ENCODE measurements around the gene IL18BP.

The IL18BP gene

GRCh38 chr11:71988050-71988449 is 10.7 kb upstream of the IL18BP start:
- H3K79me2 ChIP-seq (ENCODE audit: control insufficient read depth, low read length) = no peaks in the 10 kb centered on the region
- no peak overlapping the region for H3K27ac ChIP-seq (ENCODE audit: low read depth, low read length)
- H3K9me3 ChIP-seq (ENCODE audit: control insufficient read depth, insufficient read depth, low read length) = no peaks in the 10 kb centered on the region
- no peaks in the 10 kb centered on the region for H4K20me1 ChIP-seq (ENCODE audit: control insufficient read depth, insufficient read depth, low read depth, low read length)
- peaks cover 26% of the 10 kb centered on the region for H3K4me1 ChIP-seq (ENCODE audit: control insufficient read depth, low read length)
- TF ChIP-seq EZH2phosphoT487 (IDR thresholded peaks at IDR 0.05; ENCODE audit: borderline replicate concordance, low read length) = no peak
- no peak for TF ChIP-seq CTCF (IDR thresholded peaks at IDR 0.05; ENCODE audit: low read depth, low read length, poor library complexity, severe bottlenecking)
- peaks cover 8% of the 10 kb centered on the region for H3F3A ChIP-seq (ENCODE audit: control insufficient read depth, insufficient read depth)
- no peak overlapping the region for H3K4me3 ChIP-seq (ENCODE audit: low read length)
- H3K9me2 ChIP-seq (replicated peaks; ENCODE audit: control insufficient read depth, low read length) = no peaks in the 10 kb centered on the region
- H3K36me3 ChIP-seq (ENCODE audit: control insufficient read depth, low read length) = peaks cover 13% of the 10 kb centered on the region; the same call in 1 of the 2 replicates
- no peaks in the 10 kb centered on the region for H3K27me3 ChIP-seq (ENCODE audit: control insufficient read depth, low read length)
- no peak overlapping the region for H3K4me2 ChIP-seq (ENCODE audit: low read length)

GRCh38 chr11:71990701-71991100 is 8.0 kb upstream of the IL18BP start:
- no peak overlapping the region for H3K4me2 ChIP-seq (ENCODE audit: low read length)
- no peaks in the 10 kb centered on the region for H4K20me1 ChIP-seq (ENCODE audit: control insufficient read depth, insufficient read depth, low read depth, low read length)
- H3K36me3 ChIP-seq (ENCODE audit: control insufficient read depth, low read length) = peaks cover 8% of the 10 kb centered on the region; the same call in 1 of the 2 replicates
- H3F3A ChIP-seq (ENCODE audit: control insufficient read depth, insufficient read depth) = peaks cover 8% of the 10 kb centered on the region
- no peak overlapping the region for H3K27ac ChIP-seq (ENCODE audit: low read depth, low read length)
- no peaks in the 10 kb centered on the region for H3K9me3 ChIP-seq (ENCODE audit: control insufficient read depth, insufficient read depth, low read length)
- H3K4me1 ChIP-seq (ENCODE audit: control insufficient read depth, low read length) = peaks cover 47% of the 10 kb centered on the region
- no peak for TF ChIP-seq CTCF (IDR thresholded peaks at IDR 0.05; ENCODE audit: low read depth, low read length, poor library complexity, severe bottlenecking)
- TF ChIP-seq EZH2phosphoT487 (IDR thresholded peaks at IDR 0.05; ENCODE audit: borderline replicate concordance, low read length) = no peak
- no peaks in the 10 kb centered on the region for H3K9me2 ChIP-seq (replicated peaks; ENCODE audit: control insufficient read depth, low read length)
- no peaks in the 10 kb centered on the region for H3K27me3 ChIP-seq (ENCODE audit: control insufficient read depth, low read length)
- no peaks in the 10 kb centered on the region for H3K79me2 ChIP-seq (ENCODE audit: control insufficient read depth, low read length)
- no peak overlapping the region for H3K4me3 ChIP-seq (ENCODE audit: low read length)

- no peaks in the 10 kb centered on the region for H4K20me1 ChIP-seq (ENCODE audit: control insufficient read depth, insufficient read depth, low read depth, low read length)
- H3K4me2 ChIP-seq (ENCODE audit: low read length) = no peak overlapping the region
- peaks cover 8% of the 10 kb centered on the region; the same call in 1 of the 2 replicates for H3K36me3 ChIP-seq (ENCODE audit: control insufficient read depth, low read length)
- no peak overlapping the region for H3K27ac ChIP-seq (ENCODE audit: low read depth, low read length)
- no peak for TF ChIP-seq CTCF (IDR thresholded peaks at IDR 0.05; ENCODE audit: low read depth, low read length, poor library complexity, severe bottlenecking)
- TF ChIP-seq EZH2phosphoT487 (IDR thresholded peaks at IDR 0.05; ENCODE audit: borderline replicate concordance, low read length) = no peak
- H3K4me3 ChIP-seq (ENCODE audit: low read length) = no peak overlapping the region
- H3K27me3 ChIP-seq (ENCODE audit: control insufficient read depth, low read length) = no peaks in the 10 kb centered on the region
- peaks cover 46% of the 10 kb centered on the region for H3K4me1 ChIP-seq (ENCODE audit: control insufficient read depth, low read length)
- no peaks in the 10 kb centered on the region for H3K79me2 ChIP-seq (ENCODE audit: control insufficient read depth, low read length)
- no peaks in the 10 kb centered on the region for H3K9me2 ChIP-seq (replicated peaks; ENCODE audit: control insufficient read depth, low read length)
- H3F3A ChIP-seq (ENCODE audit: control insufficient read depth, insufficient read depth) = peaks cover 8% of the 10 kb centered on the region
- no peaks in the 10 kb centered on the region for H3K9me3 ChIP-seq (ENCODE audit: control insufficient read depth, insufficient read depth, low read length)
Measured at GRCh38 chr11:71991494-71991893, 7.2 kb upstream of the IL18BP start.

Measured in DOHH2 (cell line).